Psoas muscle (tissue), 8 donors: Measurements from ENCODE around the gene TMEM243. TPM values are rescaled to one million over a fixed set of nuclear protein-coding genes. Genes with fewer than 3 reads are reported as not detected.
A peak's percentile ranks its signal among the peaks of the same experiment; 100 is the strongest.

Source experiments
- ATAC-seq, 4 donors: fragments of 200-7000 bp; cut with Tn5 transposase; one replicate each; pipeline ENCODE4 v1.9.1; 2020; ENCODE audit warnings: moderate library complexity in 3 of 4, mild to moderate bottlenecking in 2 of 4
- DNase-seq, 2 donors: peaks; one replicate each; pipeline ENCODE4 v3.0.0-alpha.2; 2020
- H3K27ac ChIP-seq: fragments of 200-600 bp; one replicate; pipeline ENCODE4 v1.8.0; 2022
- H3K27me3 ChIP-seq, 3 donors: fragments of 200-600 bp in 1 of 3; one replicate each; pipeline versions ENCODE4 v1.6.1 to v1.8.0; 2013 to 2022; ENCODE audit warnings: low read length in 2 of 3, mild to moderate bottlenecking in 2 of 3, moderate library complexity in 1 of 3; ENCODE audit not compliant: insufficient read depth in 3 of 3
- H3K36me3 ChIP-seq, 2 donors: fragments of 200-600 bp in 1 of 2; one replicate each; pipeline versions ENCODE4 v1.6.1 to v1.8.0; 2013 to 2022; ENCODE audit warnings: low read depth in 1 of 2, mild to moderate bottlenecking in 1 of 2, moderate library complexity in 1 of 2; ENCODE audit not compliant: insufficient read depth in 1 of 2
- H3K4me1 ChIP-seq: fragments of 200-600 bp; one replicate; pipeline ENCODE4 v1.8.0; 2022
- H3K4me3 ChIP-seq: fragments of 200-600 bp; one replicate; pipeline ENCODE4 v1.8.0; 2022; ENCODE audit warnings: mild to moderate bottlenecking
- H3K9me3 ChIP-seq: fragments of 200-600 bp; one replicate; pipeline ENCODE4 v1.8.0; 2022
- WGBS, 3 donors: extraction: QIAGEN DNeasy Blood & Tissue Kit; methylation state at CpG; one replicate each; pipeline versions ENCODE4 v1.1.6 to v1.1.7; 2013; 5-methylcytosine and 5-hydroxymethylcytosine counted together
- intact Hi-C, 2 donors: fragments of 100-400 bp; cut with DNase I; formaldehyde crosslinking; loops; one replicate each; pipeline versions ENCODE4 v1.11.0 to v1.14.2; 2022
- polyA plus RNA-seq, 3 donors: library from polyadenylated mRNA; stranded (reverse); fragments of 200-250 nt; gene quantifications; one replicate each; pipeline ENCODE4 v1.2.3, GENCODE V29; 2013
- total RNA-seq, 4 donors: library from RNA; stranded (reverse); fragmentation: NEBNext Ultra II Directional in 2 of 4; extraction: Animal tissue kit (Norgen Biotek cat#: 25700) in 2 of 4; gene quantifications; one replicate each; pipeline versions ENCODE4 v1.2.1 to v1.2.4, GENCODE V29; 2021 to 2023
- TF ChIP-seq, protein P1 (sequence below): fragments of 200-600 bp; IDR thresholded peaks from one replicate; pipeline ENCODE4 v1.8.0; 2022; ENCODE audit warnings: antibody characterized with exemption
- donor health status: healthy with polysubstance abuse.
- donor health status: DM: no; HTN: no; CAD: no; lungs with moderate emphysema.
- donor health status: Bipolar disorder and iron deficiency.
- donor health status: healthy.
- donor health status: DM: yes; HTN: yes; CAD: no.
- donor health status: DM: no; HTN: no; CAD: no.
- donor health status: DM: no; HTN: no; CAD: no.
- donor health status: DM: yes; HTN: yes; CAD: no.

TMEM243 gene
- total and polyA plus RNA-seq, 7 donors = 2.3 to 3.6 (median 2.6) TPM

DNA sequence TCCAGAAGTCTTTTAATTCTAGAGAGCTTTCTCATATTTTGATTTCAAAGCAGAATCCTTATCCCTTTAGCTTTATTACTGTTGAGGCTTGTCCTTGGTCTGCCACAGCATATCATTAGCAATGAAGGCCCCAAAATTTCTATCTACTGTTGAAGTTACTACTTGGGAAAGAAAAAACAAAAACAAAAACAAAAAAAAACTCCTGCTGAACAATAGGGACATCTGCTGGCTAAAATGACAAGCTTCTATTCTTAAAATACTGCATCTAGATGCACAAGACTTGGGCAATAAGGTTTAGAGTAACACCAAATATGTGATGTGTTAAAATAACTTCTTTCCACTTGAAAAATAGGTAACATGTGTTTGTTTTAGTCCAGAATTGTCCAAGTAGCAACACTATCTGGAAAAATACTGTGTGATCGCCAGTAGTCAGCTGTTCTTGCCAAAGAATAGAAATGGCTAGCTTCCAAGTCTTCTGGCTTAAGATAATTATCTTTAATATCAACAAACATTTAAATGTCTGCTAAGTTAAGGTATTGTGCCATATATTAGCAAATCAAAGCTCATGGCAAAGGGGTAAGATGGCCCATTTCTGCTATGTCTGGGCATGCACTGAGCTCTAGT is 71.1 kb downstream of the TMEM243 start:
- Histone ChIP-seq H3K4me1 (peaks cover 19% of the 10 kb centered on the region), H3K9me3 (no peaks in the 10 kb centered on the region), H3K27me3 (no peaks in the 10 kb centered on the region), H3K27ac (peak overlapping the region; percentile 59), H3K36me3 (no peaks in the 10 kb centered on the region), H3K4me3 (no peak overlapping the region)
- WGBS, 3 donors = 43 to 71% (median 44%) methylated on average over 1 of the region's 1 CpG
- DNase-seq (no peak), ATAC-seq (no peak)
- TF ChIP-seq, protein P1, sequence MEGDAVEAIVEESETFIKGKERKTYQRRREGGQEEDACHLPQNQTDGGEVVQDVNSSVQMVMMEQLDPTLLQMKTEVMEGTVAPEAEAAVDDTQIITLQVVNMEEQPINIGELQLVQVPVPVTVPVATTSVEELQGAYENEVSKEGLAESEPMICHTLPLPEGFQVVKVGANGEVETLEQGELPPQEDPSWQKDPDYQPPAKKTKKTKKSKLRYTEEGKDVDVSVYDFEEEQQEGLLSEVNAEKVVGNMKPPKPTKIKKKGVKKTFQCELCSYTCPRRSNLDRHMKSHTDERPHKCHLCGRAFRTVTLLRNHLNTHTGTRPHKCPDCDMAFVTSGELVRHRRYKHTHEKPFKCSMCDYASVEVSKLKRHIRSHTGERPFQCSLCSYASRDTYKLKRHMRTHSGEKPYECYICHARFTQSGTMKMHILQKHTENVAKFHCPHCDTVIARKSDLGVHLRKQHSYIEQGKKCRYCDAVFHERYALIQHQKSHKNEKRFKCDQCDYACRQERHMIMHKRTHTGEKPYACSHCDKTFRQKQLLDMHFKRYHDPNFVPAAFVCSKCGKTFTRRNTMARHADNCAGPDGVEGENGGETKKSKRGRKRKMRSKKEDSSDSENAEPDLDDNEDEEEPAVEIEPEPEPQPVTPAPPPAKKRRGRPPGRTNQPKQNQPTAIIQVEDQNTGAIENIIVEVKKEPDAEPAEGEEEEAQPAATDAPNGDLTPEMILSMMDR = peak; percentile 67
- intact Hi-C loops = loop anchor here (1.0 to 5.0 kb wide), 2 partner anchors 209 to 211 kb away; no protein-coding TSS in a partner anchor

GRCh38 chr7:87147500-87147899 is 72.0 kb downstream of the TMEM243 start:
- peak overlapping the region; percentile 31 for H3K4me3 ChIP-seq
- H3K27me3 ChIP-seq = no peaks in the 10 kb centered on the region
- peaks cover 19% of the 10 kb centered on the region for H3K4me1 ChIP-seq
- intact Hi-C loops = loop anchor here in 1 of 2 donors (5.0 kb wide), 1 partner anchor 210 kb away; no protein-coding TSS in a partner anchor
- H3K9me3 ChIP-seq = no peaks in the 10 kb centered on the region
- DNase-seq (no peak), ATAC-seq (no peak)
- H3K27ac ChIP-seq = peak overlapping the region; percentile 59
- no peaks in the 10 kb centered on the region for H3K36me3 ChIP-seq
- WGBS, 3 donors = 53 to 73% (median 56%) methylated on average over 7 of the region's 7 CpGs
- TF ChIP-seq, protein P1 = no peak

- H3K9me3 ChIP-seq = no peaks in the 10 kb centered on the region
- H3K4me3 ChIP-seq = peak overlapping the region; percentile 31
- 48 to 52% (median 51%) methylated on average over 23 to 25 of the region's 25 CpGs for WGBS, 3 donors
- intact Hi-C loops = loop anchor here in 1 of 2 donors (5.0 kb wide), 1 partner anchor 210 kb away; no protein-coding TSS in a partner anchor
- peak overlapping the region; percentile 59 for H3K27ac ChIP-seq
- ATAC-seq (peak; percentile 77 to 91 (median 81)), DNase-seq (peak; percentile 35 to 73)
- TF ChIP-seq, protein P1 = no peak
- H3K27me3 ChIP-seq = no peaks in the 10 kb centered on the region
- peaks cover 19% of the 10 kb centered on the region for H3K4me1 ChIP-seq
- H3K36me3 ChIP-seq = no peaks in the 10 kb centered on the region
Measured at GRCh38 chr7:87146740-87147386, 72.7 kb downstream of the TMEM243 start.

Other genes starting within 250 kb of the TMEM243 start
- gene ELAPOR2, start 160.1 kb downstream of the TMEM243 start, total RNA-seq = 10 to 100 TPM in 1 of 4 donors, 1 to 10 TPM in 3; 3.3 to 15.9 (median 6.9) TPM
- gene ELAPOR2, start 160.1 kb downstream of the TMEM243 start, polyA plus RNA-seq = 1 to 10 TPM; 1.2 to 1.5 (median 1.3) TPM
- gene DMTF1, start 67.3 kb downstream of the TMEM243 start, total RNA-seq = 10 to 100 TPM; 12.5 to 25.3 (median 20.5) TPM
- 10 to 100 TPM in 2 of 3 donors, 1 to 10 TPM in 1; 8.3 to 16.8 (median 16.3) TPM for gene DMTF1, start 67.3 kb downstream of the TMEM243 start, polyA plus RNA-seq
- 10 to 100 TPM in 2 of 4 donors, 1 to 10 TPM in 2; 4.6 to 12.4 (median 10.5) TPM for gene CROT, start 125.9 kb upstream of the TMEM243 start, total RNA-seq
- 10 to 100 TPM in 1 of 3 donors, 1 to 10 TPM in 2; 3.1 to 11.1 (median 6.2) TPM for gene CROT, start 125.9 kb upstream of the TMEM243 start, polyA plus RNA-seq